Adipose tissue (tissue), 3 donors: ENCODE data around the gene SAP30BP. TPM values are rescaled to one million over a fixed set of nuclear protein-coding genes. Genes with fewer than 3 reads are reported as not detected.

ENCODE experiments used
- polyA plus RNA-seq, 3 donors: library from polyadenylated mRNA; stranded (reverse); fragments of 200-250 nt; gene quantifications; one replicate each; pipeline ENCODE4 v1.2.3, GENCODE V29; 2013
- donor health status: healthy with polysubstance abuse.
- donor health status: Bipolar disorder and iron deficiency.
- donor health status: healthy.

SAP30BP gene
- polyA plus RNA-seq, 3 donors: 41.9 to 83.0 (median 77.7) TPM

Other genes with a start within 250 kb of the SAP30BP start
- 10 to 100 TPM; 26.3 to 63.5 (median 47.1) TPM for gene TMEM94, start 210.7 kb upstream of the SAP30BP start, polyA plus RNA-seq
- 10 to 100 TPM in 2 of 3 donors, 1 to 10 TPM in 1; 6.6 to 42.1 (median 39.6) TPM for gene CASKIN2, start 151.8 kb upstream of the SAP30BP start, polyA plus RNA-seq
- 10 to 100 TPM; 20.1 to 22.7 (median 22.3) TPM for gene TSEN54, start 150.8 kb upstream of the SAP30BP start, polyA plus RNA-seq
- 10 to 100 TPM; 11.8 to 93.4 (median 20.3) TPM for gene LLGL2, start 141.6 kb upstream of the SAP30BP start, polyA plus RNA-seq
- 100 to 1,000 TPM in 1 of 3 donors, 10 to 100 TPM in 2; 33.4 to 309 (median 70.4) TPM for gene MYO15B, start 79.5 kb upstream of the SAP30BP start, polyA plus RNA-seq
- gene SMIM5, start 33.9 kb upstream of the SAP30BP start, polyA plus RNA-seq: 1 to 10 TPM in 2 of 3 donors, under 1 TPM in 1; 0.67 to 1.5 (median 1.4) TPM
- gene RECQL5, start 184 bp upstream of the SAP30BP start, polyA plus RNA-seq: 10 to 100 TPM; 11.1 to 18.6 (median 17.5) TPM
- gene ITGB4, start 54.1 kb downstream of the SAP30BP start, polyA plus RNA-seq: 10 to 100 TPM in 2 of 3 donors, 1 to 10 TPM in 1; 8.0 to 18.9 (median 13.7) TPM
- gene GALK1, start 97.9 kb downstream of the SAP30BP start, polyA plus RNA-seq: 10 to 100 TPM; 28.9 to 32.0 (median 29.0) TPM
- gene UNK, start 117.5 kb downstream of the SAP30BP start, polyA plus RNA-seq: 10 to 100 TPM in 2 of 3 donors, 1 to 10 TPM in 1; 9.7 to 15.0 (median 13.9) TPM
- gene UNC13D, start 177.1 kb downstream of the SAP30BP start, polyA plus RNA-seq: 10 to 100 TPM in 2 of 3 donors, 1 to 10 TPM in 1; 6.3 to 13.5 (median 10.1) TPM
- 100 to 1,000 TPM in 2 of 3 donors, 10 to 100 TPM in 1; 85.0 to 162 (median 107) TPM for gene WBP2, start 188.0 kb downstream of the SAP30BP start, polyA plus RNA-seq
- 10 to 100 TPM; 12.7 to 32.6 (median 28.6) TPM for gene TRIM47, start 211.2 kb downstream of the SAP30BP start, polyA plus RNA-seq
- gene TRIM65, start 229.6 kb downstream of the SAP30BP start, polyA plus RNA-seq: 10 to 100 TPM; 11.1 to 15.3 (median 11.7) TPM
- gene MRPL38, start 237.5 kb downstream of the SAP30BP start, polyA plus RNA-seq: 10 to 100 TPM; 43.1 to 74.8 (median 48.1) TPM